GM18498 (cell line): ENCODE measurements around the gene MMP13.
A peak's percentile ranks its signal among the peaks of the same experiment; 100 is the strongest.
"Not testable (repeated sequence)": the region's sequence is repeated elsewhere in the genome, so short reads cannot be mapped to it uniquely, and the experiment has no call there.

Experiments used
- ATAC-seq: cut with Tn5 transposase; IDR thresholded peaks from one replicate; pipeline ENCODE4 v1.9.1; 2021; ENCODE audit warnings: mild to moderate bottlenecking, moderate library complexity; ENCODE audit not compliant: unreplicated experiment

Gene MMP13

GRCh38 chr11:102955624-102956023 is at the start of gene MMP13:
Gene MMP13, minus strand, starts transcription at chr11:102955732. Its CDS starts 27 bp downstream, at chr11:102955705.
- no peak for ATAC-seq

DNA sequence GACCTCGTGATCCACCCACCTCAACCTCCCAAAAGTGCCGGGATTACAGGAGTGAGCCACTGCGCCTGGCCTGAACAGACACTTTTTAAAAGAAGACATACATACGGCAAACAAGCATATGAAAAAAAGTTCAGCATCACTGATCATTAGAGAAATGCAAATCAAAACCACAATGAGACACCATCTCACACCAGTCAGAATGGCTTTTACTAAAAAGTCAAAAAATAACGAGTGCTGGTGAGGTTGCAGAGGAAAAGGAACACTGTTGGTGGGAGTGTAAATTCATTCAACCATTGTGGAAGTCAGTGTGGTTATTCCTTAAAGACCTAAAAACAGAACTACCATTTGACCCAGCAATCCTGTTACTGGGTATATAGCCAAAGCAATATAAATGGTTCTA is 48.7 kb upstream of the MMP13 start:
- ATAC-seq: not testable (repeated sequence)

DNA sequence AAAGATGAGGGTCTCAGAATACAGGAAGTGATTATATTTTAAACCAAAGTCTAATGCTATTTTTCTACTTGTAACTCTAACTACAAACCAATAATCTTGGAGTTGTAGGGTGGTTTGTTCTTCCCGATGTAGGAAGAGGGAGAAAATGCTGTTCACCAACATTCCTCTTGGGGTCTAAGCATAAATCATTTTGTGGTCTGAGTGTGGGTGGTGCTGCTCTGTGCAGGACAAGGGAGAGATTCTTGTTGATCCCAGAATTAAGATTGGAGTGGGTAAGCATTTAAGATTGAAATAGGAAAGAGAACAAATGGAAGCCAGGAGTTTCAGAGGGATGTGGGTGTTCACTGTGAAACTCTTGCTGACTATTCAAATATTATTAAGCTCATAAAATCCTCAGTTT is 38.6 kb upstream of the MMP13 start:
- ATAC-seq: no peak

DNA sequence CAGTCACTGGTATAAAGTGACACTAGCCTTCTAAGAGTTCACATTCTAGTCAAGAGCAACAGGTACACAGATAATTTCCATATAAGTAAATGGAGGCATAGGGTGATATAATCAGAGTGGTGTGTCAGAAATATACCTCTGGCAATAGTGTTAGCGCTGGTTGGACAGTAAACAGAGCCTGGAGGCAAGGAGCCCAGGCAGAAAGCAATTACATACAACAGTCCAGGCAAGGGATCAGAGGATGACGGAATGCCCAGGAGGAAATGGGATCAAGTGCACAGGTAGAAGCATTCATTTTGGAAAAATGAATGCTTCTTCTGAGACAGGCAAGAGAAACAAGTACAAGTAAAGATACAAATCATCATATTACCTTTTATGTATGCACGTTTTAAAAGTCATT is 36.2 kb upstream of the MMP13 start:
- no peak for ATAC-seq

- ATAC-seq: no peak
Measured at GRCh38 chr11:102990145-102990544, 34.6 kb upstream of the MMP13 start.

DNA sequence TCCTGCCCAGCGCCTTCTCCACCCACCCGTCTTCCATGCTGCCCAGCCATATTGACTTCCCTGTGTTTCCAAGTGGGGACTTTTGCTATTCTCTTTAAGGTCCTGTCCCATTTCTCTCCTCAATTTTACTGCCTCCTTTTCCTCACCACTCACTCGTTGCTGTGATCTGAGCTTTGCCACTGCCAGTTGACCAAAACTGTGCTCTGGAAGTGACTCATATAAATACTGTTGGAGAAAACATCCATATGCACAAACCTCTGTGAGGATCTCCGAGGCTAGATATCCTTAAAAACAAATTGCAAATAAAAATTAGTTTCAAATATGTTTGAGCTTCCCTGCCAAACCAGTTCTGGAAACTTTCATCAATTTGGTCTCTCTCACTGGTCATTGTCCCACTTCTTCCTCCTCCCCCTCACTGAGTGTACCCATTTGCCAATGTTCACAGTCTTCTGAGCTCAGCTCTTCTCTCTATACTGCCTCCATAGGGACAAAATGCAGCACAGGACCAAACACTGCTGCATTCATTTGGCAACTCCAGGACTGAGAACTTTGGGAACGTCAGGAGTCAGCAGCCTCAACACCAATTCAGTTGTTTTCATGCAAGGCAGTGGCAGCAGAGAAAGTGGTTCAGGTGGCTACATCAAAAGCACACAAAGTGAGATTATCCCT is 34.0 kb upstream of the MMP13 start:
- ATAC-seq: no peak

DNA sequence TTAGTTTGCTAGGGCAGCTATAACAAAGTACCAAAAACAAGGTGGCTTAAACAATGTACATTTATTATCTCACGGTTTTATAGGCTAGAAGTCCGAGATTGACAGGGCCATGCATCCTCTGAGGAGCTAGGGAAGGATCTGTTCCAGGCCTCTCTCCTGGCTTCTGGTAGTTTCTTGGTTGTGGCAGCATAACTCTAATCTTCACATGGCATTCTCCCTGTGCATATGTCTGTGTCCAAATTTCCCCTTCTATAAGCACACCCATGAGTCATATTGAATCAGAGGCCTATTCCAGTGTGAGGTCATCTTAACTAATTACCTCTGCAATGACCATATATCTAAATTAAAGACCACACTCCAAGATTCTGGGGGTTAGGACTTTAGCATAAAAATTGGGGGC is 31.3 kb upstream of the MMP13 start:
- no peak for ATAC-seq

DNA sequence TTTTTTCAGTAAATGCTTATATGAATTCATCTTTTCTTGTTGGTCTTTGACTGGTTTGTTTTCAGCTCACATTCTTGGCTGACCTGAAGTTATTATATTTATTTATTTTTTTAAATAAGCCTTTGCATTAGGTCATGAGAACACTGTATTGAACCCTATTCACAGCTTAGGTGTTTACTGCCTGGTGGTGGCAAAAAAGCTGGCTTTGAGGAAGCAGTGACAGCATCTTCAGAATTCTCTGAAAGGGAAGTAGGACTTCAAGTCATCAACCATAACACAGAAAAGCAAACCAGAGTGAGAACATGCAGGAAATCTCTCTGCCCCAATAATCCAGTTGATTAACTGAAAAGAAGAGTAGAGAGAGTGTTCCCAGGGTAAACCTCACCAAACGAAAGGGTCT is 30.3 kb upstream of the MMP13 start:
- ATAC-seq: no peak

- no peak for ATAC-seq
Measured at GRCh38 chr11:102983486-102983885, 28.0 kb upstream of the MMP13 start.

DNA sequence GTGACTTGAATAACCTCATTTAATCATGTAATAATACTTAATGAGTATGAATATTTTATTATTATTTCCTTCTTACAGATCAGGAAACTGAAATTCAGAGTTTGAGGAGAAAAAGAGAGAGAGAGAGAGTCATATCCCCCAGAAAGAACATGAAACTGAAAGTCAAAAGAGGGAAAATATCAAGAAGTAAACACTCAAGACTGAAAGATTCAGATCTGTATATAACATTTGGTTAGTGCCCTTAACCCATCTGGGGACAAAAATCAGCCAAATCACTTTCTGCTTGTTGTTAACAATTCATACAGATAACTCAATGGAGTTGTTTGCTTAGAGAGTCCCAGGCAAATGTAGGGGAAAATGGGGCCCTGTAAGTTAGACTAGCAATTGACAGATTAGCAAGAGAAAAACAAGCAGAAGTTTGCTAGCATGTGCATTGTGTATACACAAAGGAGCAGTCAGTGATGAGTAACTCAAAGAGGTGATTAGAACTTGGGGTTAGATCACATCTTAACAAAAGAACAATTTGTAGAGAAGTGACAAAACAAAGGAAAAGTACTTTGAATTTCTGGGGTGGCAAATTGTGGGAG is 25.9 kb upstream of the MMP13 start:
- peak; percentile 78 for ATAC-seq

GRCh38 chr11:102974552-102975280 is 19.2 kb upstream of the MMP13 start:
- no peak for ATAC-seq

DNA sequence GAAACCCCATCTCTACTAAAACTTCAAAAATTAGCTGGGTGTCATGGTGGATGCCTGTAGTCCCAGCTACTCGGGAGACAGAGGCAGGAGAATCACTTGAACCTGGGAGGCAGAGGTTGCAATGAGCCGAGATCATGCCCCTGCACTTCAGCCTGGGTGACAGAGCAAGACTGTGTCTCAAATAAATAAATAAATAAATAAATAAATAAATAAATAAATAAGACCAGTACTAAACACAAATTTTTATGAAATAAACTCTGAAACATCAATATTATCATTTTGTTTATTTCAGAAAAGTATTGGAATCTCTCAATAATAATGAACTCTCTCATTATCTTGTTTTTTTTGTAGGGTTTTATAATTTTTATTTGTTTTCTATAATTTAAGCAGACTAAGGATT is 18.2 kb upstream of the MMP13 start:
- ATAC-seq: not testable (repeated sequence)

- ATAC-seq: no peak
Measured at GRCh38 chr11:102972853-102973252, 17.3 kb upstream of the MMP13 start.

DNA sequence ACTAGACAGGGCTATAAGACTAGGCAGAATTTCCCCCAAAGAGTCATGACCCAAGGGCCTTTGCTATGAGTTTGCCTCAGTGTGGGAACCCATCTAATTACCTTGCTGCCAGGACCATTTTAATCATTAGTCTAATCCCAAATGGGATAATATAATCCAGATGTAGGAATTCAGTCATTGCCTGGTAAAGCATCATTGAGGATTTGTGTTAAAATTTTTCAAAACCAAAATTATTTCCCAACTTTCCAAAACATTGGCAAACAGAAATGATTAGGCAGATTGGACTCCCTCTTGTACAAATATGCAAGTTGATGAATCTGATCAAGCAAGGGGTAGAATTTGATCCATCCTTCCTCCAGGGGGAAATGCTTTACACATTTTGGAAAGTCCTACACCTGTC is 16.2 kb upstream of the MMP13 start:
- ATAC-seq: no peak

DNA sequence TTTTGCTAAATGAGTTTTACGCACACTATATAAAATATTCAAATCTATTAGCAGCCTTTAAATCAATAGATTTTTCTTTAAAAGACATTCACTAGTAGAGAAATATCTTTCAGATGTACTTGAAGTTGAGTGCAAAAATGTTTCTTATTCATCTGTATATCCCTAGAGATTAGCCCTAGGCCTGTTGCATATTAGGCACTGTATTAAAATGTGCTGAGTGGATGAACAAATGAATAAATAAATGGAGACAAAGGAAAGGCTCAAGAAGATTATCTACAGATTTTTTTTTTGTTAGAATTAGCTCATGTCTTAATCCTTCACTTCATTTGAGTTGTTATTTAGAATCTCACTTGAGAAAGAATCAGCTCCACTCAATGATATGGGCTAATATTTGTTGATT is 12.0 kb upstream of the MMP13 start:
- no peak for ATAC-seq

GRCh38 chr11:102966011-102966410 is 10.5 kb upstream of the MMP13 start:
- no peak for ATAC-seq

GRCh38 chr11:102964867-102965266 is 9.3 kb upstream of the MMP13 start:
- ATAC-seq: no peak

- ATAC-seq: no peak
Measured at GRCh38 chr11:102957953-102958352, 2.4 kb upstream of the MMP13 start.

- ATAC-seq: no peak
Measured at GRCh38 chr11:102950622-102951081, 4.9 kb downstream of the MMP13 start.

- ATAC-seq: no peak
Measured at GRCh38 chr11:102946237-102946636, 9.3 kb downstream of the MMP13 start.

DNA sequence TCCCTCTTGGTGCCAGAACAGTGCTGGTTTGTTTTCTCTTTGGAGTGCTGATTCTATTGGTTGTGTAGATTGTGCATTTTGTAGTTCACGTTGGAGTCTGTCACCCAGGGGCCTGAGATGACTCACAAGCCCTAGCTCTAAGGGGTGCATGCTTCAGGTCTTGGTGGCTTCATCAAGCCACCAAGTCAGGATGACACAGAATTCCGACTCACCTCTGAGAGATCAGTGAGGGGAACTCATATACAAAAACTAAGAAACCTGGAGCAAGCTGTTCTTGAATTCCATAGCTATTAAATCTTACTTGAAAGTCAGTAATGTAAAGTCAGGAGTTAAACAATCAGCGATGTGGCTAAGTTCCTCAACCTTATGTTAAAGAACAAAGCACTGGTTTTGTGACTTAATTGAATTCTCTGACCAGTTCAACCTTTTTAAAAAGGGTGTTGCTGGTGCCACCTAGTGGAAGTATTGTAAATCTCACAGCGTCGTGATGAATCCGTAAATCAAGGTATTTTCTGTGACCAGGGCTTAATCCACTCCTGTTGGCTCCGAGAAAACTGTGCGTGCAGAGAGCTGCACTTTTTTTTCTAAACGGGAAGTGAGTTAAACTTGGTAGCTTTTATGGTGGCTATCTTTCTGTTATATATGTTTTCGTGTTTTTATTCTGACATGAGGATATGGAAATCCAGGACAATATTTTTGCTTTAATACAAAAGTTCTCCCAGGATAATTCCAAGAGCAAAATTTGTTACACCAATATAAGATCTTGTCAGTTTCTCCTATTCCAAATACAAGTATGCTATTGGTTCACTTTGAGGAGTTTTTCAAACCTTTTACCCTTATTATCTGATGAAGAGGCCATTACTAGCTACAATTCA is 14.6 kb downstream of the MMP13 start:
- peak; percentile 73 for ATAC-seq
